GM21717 (cell line): ENCODE measurements around the gene SERPIND1.
"Not testable (repeated sequence)": the region's sequence is repeated elsewhere in the genome, so short reads cannot be mapped to it uniquely, and the experiment has no call there.

ENCODE experiments used
- ATAC-seq: cut with Tn5 transposase; IDR thresholded peaks from one replicate; pipeline ENCODE4 v1.9.1; 2021; ENCODE audit warnings: mild to moderate bottlenecking, moderate library complexity; ENCODE audit not compliant: unreplicated experiment

Gene SERPIND1

GRCh38 chr22:20811171-20811570, 37.3 kb downstream of the SERPIND1 start:
- no peak for ATAC-seq

GRCh38 chr22:20811971-20812660, 38.2 kb downstream of the SERPIND1 start:
- ATAC-seq: no peak

- no peak for ATAC-seq
Measured at GRCh38 chr22:20813056-20813455, 39.1 kb downstream of the SERPIND1 start.

- ATAC-seq: no peak
Measured at GRCh38 chr22:20814221-20814808, 40.4 kb downstream of the SERPIND1 start.

GRCh38 chr22:20815477-20816050, 41.7 kb downstream of the SERPIND1 start:
- no peak for ATAC-seq

- ATAC-seq: no peak
Measured at GRCh38 chr22:20816559-20816958, 42.6 kb downstream of the SERPIND1 start.

GRCh38 chr22:20818471-20818870, 44.6 kb downstream of the SERPIND1 start:
- ATAC-seq: no peak

- ATAC-seq: no peak
Measured at GRCh38 chr22:20819471-20819870, 45.6 kb downstream of the SERPIND1 start.

- not testable (repeated sequence) for ATAC-seq
Measured at GRCh38 chr22:20821717-20822239, 47.9 kb downstream of the SERPIND1 start.

- no peak for ATAC-seq
Measured at GRCh38 chr22:20822240-20822639, 48.3 kb downstream of the SERPIND1 start.

GRCh38 chr22:20823264-20823663, 49.4 kb downstream of the SERPIND1 start:
- ATAC-seq: no peak

- not testable (repeated sequence) for ATAC-seq
Measured at GRCh38 chr22:20825216-20825615, 51.3 kb downstream of the SERPIND1 start.

- ATAC-seq: no peak
Measured at GRCh38 chr22:20825624-20826023, 51.7 kb downstream of the SERPIND1 start.

GRCh38 chr22:20826373-20827152, 52.6 kb downstream of the SERPIND1 start:
- not testable (repeated sequence) for ATAC-seq

GRCh38 chr22:20829491-20830134, 55.7 kb downstream of the SERPIND1 start:
- ATAC-seq: no peak

- ATAC-seq: no peak
Measured at GRCh38 chr22:20833225-20833665, 59.3 kb downstream of the SERPIND1 start.

- ATAC-seq: no peak
Measured at GRCh38 chr22:20834206-20834605, 60.3 kb downstream of the SERPIND1 start.

GRCh38 chr22:20834725-20835124, 60.8 kb downstream of the SERPIND1 start:
- no peak for ATAC-seq
